ENCODE results near the gene COA3. TPM values are rescaled to one million over a fixed set of nuclear protein-coding genes. Genes with fewer than 3 reads are reported as not detected.
"Not testable (repeated sequence)": the region's sequence is repeated elsewhere in the genome, so short reads cannot be mapped to it uniquely, and the experiment has no call there.

Gene COA3
- total RNA-seq, 1 donor from 2014 or later, result 78.0 TPM

GRCh38 chr17:42782166-42783061 is 16.1 kb downstream of the COA3 start:
- DNase-seq (ENCODE audit: low spot score), result no peak

- DNase-seq (ENCODE audit: low spot score), result no peak
Measured at GRCh38 chr17:42781639-42782165, 16.8 kb downstream of the COA3 start.

- no peak for DNase-seq (ENCODE audit: low spot score)
Measured at GRCh38 chr17:42780851-42781638, 17.5 kb downstream of the COA3 start.

GRCh38 chr17:42779936-42780850 is 18.3 kb downstream of the COA3 start, which contains the start of gene WNK4:
Gene WNK4 (plus strand): TSS chr17:42780610. CDS start chr17:42780699, 89 bp downstream.
- DNase-seq (ENCODE audit: low spot score), result no peak

GRCh38 chr17:42779304-42779935 is 19.1 kb downstream of the COA3 start:
- DNase-seq (ENCODE audit: low spot score), result no peak

DNA sequence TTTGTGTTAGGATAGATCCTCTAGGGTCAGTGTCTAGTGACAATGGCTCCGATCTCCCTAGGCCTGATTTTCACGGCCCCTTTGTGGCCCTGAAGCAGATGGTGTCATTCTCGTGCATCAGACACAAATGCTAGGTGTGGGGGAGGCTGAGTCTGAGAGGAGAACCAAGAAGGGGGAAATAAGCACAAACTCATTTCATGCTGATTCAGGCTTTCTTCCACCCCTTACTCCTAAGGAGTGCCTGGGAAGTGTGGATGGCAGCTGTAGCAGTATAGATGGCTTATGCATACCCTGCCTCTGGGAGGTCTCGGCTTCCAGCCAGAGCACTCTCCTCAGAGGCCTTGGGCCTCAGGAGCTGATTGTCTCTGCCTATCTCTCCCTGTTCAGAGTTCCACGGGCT is 19.9 kb downstream of the COA3 start:
- DNase-seq (ENCODE audit: low spot score), result no peak

DNA sequence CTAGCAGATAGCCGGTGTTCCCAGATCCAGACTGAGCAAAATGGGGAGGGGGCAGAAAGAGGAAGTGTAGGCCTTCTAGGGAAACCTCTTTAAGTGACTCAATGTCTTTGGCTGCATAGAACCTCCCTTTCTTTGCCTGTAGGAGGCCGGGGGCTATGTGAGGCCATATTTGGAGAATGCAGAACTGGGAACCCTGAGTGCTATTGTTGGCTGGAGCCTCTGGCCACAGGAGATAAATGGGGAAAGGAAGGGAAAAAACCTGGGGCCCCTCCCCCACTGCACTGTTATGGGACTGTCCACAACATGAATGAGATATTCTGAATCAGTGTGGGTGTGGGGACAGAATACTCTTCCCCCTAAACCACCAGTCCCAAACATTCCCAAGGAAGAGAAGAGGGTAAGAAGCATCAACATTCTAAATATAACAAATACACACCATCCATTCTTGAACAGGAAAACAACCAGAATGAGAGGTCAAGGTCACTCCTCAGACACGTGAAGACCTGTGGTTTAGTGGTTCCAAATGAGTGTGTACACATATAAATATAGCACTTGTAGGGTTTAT is 22.9 kb downstream of the COA3 start:
- DNase-seq (ENCODE audit: low spot score), result no peak

- DNase-seq (ENCODE audit: low spot score), result no peak
Measured at GRCh38 chr17:42774066-42774745, 24.3 kb downstream of the COA3 start.

DNA sequence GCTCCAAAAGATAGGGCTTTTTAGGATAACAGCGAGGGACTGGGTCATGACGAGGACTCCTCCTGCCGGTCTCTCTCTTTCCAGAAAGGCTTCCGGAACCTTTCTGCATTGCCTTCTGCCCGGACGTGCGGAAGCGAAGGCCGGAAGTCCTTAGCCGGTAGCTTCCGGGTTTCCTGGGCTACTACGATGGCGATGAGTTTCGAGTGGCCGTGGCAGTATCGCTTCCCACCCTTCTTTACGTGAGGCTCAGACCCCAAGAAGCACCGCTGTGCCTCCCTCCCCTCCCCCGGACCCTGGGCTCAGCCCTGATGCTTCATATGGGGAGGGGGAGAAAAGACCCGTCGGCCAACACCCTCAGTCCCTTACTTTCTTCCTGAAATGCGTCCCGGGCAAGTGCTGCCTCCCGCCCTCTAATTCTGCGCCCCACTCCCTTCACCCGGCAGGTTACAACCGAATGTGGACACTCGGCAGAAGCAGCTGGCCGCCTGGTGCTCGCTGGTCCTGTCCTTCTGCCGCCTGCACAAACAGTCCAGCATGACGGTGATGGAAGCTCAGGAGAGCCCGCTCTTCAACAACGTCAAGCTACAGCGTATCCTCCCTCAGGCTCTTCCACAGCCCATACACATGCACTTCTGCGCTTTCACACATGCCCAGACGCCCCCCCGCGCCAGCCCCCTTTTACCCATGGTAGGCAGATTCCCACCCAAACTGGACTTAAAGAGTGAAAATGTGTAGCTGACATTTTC is 25.0 kb downstream of the COA3 start, which contains the start of gene VPS25:
Gene VPS25, plus strand, starts transcription at position 160 of the 746 bp plus-strand sequence. Its CDS starts 27 bp downstream, at position 187.
- peak; percentile 81 for DNase-seq (ENCODE audit: low spot score)

DNA sequence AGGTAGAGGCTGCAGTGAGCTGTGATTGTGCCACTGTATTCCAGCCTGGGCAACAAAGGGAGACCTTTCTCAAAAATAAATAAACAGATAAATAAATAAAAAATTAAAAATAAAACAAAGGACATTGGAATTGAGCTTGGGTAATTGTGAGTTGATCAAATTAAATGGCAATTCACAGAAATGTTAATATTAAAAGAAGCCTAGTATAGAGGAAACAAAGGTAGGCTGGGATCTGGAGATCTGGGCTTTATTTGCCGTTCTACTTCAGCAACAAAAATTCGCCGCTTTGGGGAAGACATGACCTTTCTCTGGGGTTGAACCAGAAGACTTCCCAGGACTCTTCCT is 25.6 kb downstream of the COA3 start:
- no peak for DNase-seq (ENCODE audit: low spot score)

GRCh38 chr17:42769964-42770363 is 28.5 kb downstream of the COA3 start:
- not testable (repeated sequence) for DNase-seq (ENCODE audit: low spot score)

DNA sequence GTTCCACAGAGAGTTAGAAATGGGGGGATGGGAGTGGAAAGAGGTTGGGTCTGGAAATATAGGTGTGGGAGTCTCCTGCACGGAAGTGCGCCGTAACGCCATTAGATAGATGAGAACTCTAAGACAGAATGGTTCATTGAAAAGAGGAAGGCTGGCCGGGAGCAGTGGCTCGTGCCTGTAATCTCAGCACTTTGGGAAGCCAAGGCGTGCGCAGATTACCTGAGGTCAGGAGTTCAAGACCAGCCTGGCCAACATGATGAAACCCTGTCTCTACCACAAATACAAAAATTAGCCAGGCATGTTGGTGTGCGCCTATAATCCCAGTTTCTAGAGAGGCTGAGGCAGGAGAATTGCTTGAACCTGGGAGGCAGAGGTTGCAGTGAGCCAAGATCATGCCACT is 30.5 kb downstream of the COA3 start:
- DNase-seq (ENCODE audit: low spot score), result not testable (repeated sequence)

GRCh38 chr17:42767512-42767911 is 31.0 kb downstream of the COA3 start:
- DNase-seq (ENCODE audit: low spot score), result no peak

DNA sequence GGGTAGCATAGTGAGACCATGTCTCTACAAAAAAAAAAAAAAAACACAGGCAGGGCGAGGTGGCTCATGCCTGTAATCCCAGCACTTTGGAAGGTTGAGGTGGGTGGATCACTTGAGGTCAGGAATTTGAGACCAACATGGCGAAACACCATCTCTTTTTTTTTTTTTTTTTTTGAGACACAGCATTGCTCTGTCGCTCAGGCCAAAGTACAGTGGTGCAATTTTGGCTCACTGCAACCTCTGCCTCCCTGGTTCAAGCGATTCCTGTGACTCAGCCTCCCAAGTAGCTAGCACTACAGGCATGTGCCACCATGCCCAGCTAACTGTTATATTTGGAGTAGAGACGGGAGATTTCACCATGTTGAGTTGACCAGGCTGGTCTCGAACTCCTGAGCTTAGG is 32.4 kb downstream of the COA3 start:
- DNase-seq (ENCODE audit: low spot score), result no peak

GRCh38 chr17:42761638-42762037 is 36.9 kb downstream of the COA3 start:
- DNase-seq (ENCODE audit: low spot score), result no peak

DNA sequence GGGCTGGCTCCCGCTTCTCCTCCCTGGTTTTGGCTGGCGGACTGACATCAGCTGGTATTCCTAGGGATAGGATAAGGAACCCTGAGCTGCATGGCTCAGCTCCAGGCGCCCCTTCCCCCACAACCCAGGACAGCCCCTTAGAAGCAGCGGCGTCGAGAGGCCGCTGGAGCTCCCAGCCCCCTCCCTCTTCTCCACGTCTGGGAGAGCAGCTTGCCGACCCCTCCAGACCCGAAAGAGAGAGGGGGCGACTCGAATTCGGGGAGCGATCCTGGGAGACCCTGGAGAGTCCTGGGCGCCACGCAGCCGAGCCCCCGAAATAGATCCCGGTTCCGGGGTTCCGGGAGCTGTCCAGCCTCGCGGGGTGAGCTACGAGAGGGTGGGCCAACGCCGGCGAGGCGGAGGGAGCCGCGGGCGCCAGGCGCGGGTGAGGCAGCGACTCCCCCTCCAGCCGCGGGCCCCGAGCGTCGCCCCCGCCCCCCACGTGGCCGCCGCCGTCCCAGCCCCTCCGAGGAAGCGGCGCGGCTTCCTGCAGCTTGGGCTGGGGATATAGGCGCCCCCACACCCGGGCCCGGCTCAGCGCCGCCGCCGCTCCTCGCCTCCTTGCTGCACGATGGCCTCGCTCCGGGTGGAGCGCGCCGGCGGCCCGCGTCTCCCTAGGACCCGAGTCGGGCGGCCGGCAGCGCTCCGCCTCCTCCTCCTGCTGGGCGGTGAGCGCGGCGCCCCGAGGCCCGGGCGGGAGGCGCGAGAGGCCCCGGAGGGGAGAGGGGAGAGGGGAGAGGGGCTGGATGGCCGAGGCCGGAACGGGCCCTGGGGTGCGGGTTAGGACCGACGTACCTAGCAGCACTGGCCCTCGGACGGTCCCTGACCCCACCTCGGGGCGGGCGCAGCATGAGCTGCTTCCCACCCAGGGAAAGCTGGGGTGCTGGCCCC is 37.6 kb downstream of the COA3 start, which contains the start of gene RAMP2:
Gene RAMP2, plus strand, starts transcription at position 576 of the 930 bp plus-strand sequence. Its CDS starts 35 bp downstream, at position 611.
- DNase-seq (ENCODE audit: low spot score), result no peak

GRCh38 chr17:42759982-42760651 is 38.4 kb downstream of the COA3 start:
- no peak for DNase-seq (ENCODE audit: low spot score)

All from mucosa of gallbladder (tissue), 1 donor.